Mesendoderm (in vitro differentiated cells): Measurements from ENCODE around the gene SHISA9.

ENCODE experiments used
- DNase-seq: peaks from one replicate; pipeline ENCODE4 v3.0.0; 2013
- H2AK5ac ChIP-seq: 2 replicates; pipeline ENCODE4 v1.6.1; 2013; ENCODE audit warnings: low read length, inconsistent platforms
- H2BK120ac ChIP-seq: 2 replicates; pipeline ENCODE4 v1.6.1; 2013; ENCODE audit warnings: low read depth, mild to moderate bottlenecking, low read length, moderate library complexity, mixed read lengths
- H2BK15ac ChIP-seq: replicated peaks from 2 replicates; pipeline ENCODE4 v1.6.1; 2013; ENCODE audit warnings: low read depth, mild to moderate bottlenecking, moderate library complexity
- H2BK5ac ChIP-seq: 2 replicates; pipeline ENCODE4 v1.6.1; 2013; ENCODE audit warnings: low read length, inconsistent platforms
- H3K18ac ChIP-seq: 2 replicates; pipeline ENCODE4 v1.6.1; 2013; ENCODE audit warnings: mild to moderate bottlenecking, low read length, mixed read lengths
- H3K23ac ChIP-seq: one replicate; pipeline ENCODE4 v1.6.1; 2013; ENCODE audit warnings: low read length
- H3K27ac ChIP-seq: 2 replicates; pipeline ENCODE4 v1.5.1; 2013; ENCODE audit warnings: low read depth, mild to moderate bottlenecking, inconsistent platforms, low read length, moderate library complexity
- H3K27me3 ChIP-seq: 2 replicates; pipeline ENCODE4 v1.6.1; 2013; ENCODE audit warnings: low read length, control low read depth, mild to moderate bottlenecking, inconsistent platforms; ENCODE audit not compliant: insufficient read depth, poor library complexity
- H3K36me3 ChIP-seq: 2 replicates; pipeline ENCODE4 v1.6.1; 2013; ENCODE audit warnings: low read length, inconsistent platforms; ENCODE audit not compliant: control insufficient read depth, insufficient read depth
- H3K4ac ChIP-seq: one replicate; pipeline ENCODE4 v1.6.1; 2013; ENCODE audit warnings: low read depth, mild to moderate bottlenecking, low read length, moderate library complexity
- H3K4me1 ChIP-seq: 2 replicates; pipeline ENCODE4 v1.6.1; 2013; ENCODE audit warnings: low read depth, low read length, inconsistent platforms; ENCODE audit not compliant: control insufficient read depth
- H3K4me2 ChIP-seq: 2 replicates; pipeline ENCODE4 v1.6.1; 2013; ENCODE audit warnings: low read length
- H3K4me3 ChIP-seq: 2 replicates; pipeline ENCODE4 v1.5.1; 2013; ENCODE audit warnings: mild to moderate bottlenecking, low read length
- H3K56ac ChIP-seq: one replicate; pipeline ENCODE4 v1.6.1; 2013; ENCODE audit warnings: low read length
- H3K79me1 ChIP-seq: 2 replicates; pipeline ENCODE4 v1.6.1; 2013; ENCODE audit warnings: low read length, inconsistent platforms
- H3K79me2 ChIP-seq: 2 replicates; pipeline ENCODE4 v1.6.1; 2013; ENCODE audit warnings: mild to moderate bottlenecking, low read length; ENCODE audit not compliant: control insufficient read depth, insufficient read depth
- H3K9ac ChIP-seq: 2 replicates; pipeline ENCODE4 v1.6.1; 2013; ENCODE audit warnings: low read length, inconsistent platforms
- H4K5ac ChIP-seq: one replicate; pipeline ENCODE4 v1.6.1; 2013; ENCODE audit warnings: low read length
- H4K8ac ChIP-seq: one replicate; pipeline ENCODE4 v1.6.1; 2013; ENCODE audit warnings: low read depth, mild to moderate bottlenecking, control low read depth, low read length, moderate library complexity
- WGBS: extraction: QIAGEN DNeasy Blood & Tissue Kit; methylation state at CpG from one replicate; pipeline ENCODE4 v1.1.7; 2013; ENCODE audit warnings: low lambda C conversion rate, missing lambda C conversion rate; ENCODE audit not compliant: insufficient coverage; ENCODE audit errors: extremely low coverage; 5-methylcytosine and 5-hydroxymethylcytosine counted together

Gene SHISA9

GRCh38 chr16:12941896-12942295 lies 40.5 kb downstream of the SHISA9 start:
- Histone ChIP-seq H2BK120ac (no peak overlapping the region), H3K27me3 (no peaks in the 10 kb centered on the region), H3K4ac (no peak overlapping the region), H3K79me2 (peaks cover 10% of the 10 kb centered on the region), H4K5ac (no peak overlapping the region), H2BK5ac (no peak overlapping the region), H3K4me2 (no peak overlapping the region), H3K56ac (no peak overlapping the region), H3K4me3 (no peak overlapping the region), H2AK5ac (no peak overlapping the region), H4K8ac (no peak overlapping the region), H3K27ac (no peak overlapping the region), H3K4me1 (no peaks in the 10 kb centered on the region), H3K36me3 (no peaks in the 10 kb centered on the region), H3K18ac (no peak overlapping the region), H3K23ac (no peak overlapping the region), H3K9ac (no peak overlapping the region), H3K79me1 (peaks cover 19% of the 10 kb centered on the region), H2BK15ac (no peak overlapping the region)
- no peak for DNase-seq
- WGBS: no CpG with 5 or more reads among the region's 3 CpGs

DNA sequence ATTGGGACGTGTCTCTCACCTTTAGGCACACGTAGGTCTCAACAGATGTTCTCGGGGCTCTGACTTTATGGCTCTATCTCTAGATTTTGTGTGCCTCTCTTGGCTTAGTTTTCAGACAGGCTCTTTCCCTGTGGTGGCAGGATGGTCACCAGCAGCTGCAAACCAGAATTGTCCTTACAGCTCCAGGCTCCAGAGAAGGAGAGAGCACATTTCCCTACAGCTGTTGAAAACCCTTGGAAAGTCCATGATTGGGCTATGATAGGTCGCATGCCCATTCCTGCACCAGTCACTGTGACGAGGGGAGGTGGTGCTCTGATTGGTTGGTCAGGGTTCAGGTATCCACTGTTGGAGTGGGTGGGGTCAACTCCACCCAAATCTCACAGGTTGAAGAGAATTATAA lies 41.5 kb downstream of the SHISA9 start:
- no peak overlapping the region for H3K27ac ChIP-seq
- H3K36me3 ChIP-seq: no peaks in the 10 kb centered on the region
- no peaks in the 10 kb centered on the region for H3K4me1 ChIP-seq
- H2AK5ac ChIP-seq: no peak overlapping the region
- WGBS: no CpG with 5 or more reads among the region's 5 CpGs
- H3K79me2 ChIP-seq: peaks cover 10% of the 10 kb centered on the region
- no peak overlapping the region for H3K4ac ChIP-seq
- no peak overlapping the region for H2BK5ac ChIP-seq
- H3K23ac ChIP-seq: no peak overlapping the region
- no peak overlapping the region for H3K18ac ChIP-seq
- H2BK15ac ChIP-seq: no peak overlapping the region
- H2BK120ac ChIP-seq: no peak overlapping the region
- no peak overlapping the region for H4K5ac ChIP-seq
- H4K8ac ChIP-seq: no peak overlapping the region
- no peak overlapping the region for H3K9ac ChIP-seq
- H3K79me1 ChIP-seq: peaks cover 18% of the 10 kb centered on the region
- H3K4me3 ChIP-seq: no peak overlapping the region
- H3K27me3 ChIP-seq: no peaks in the 10 kb centered on the region
- DNase-seq: no peak
- no peak overlapping the region for H3K56ac ChIP-seq
- no peak overlapping the region for H3K4me2 ChIP-seq

GRCh38 chr16:12944300-12944699 lies 42.9 kb downstream of the SHISA9 start:
- Histone ChIP-seq H3K4ac (no peak overlapping the region), H3K27me3 (no peaks in the 10 kb centered on the region), H3K18ac (no peak overlapping the region), H2AK5ac (no peak overlapping the region), H3K9ac (no peak overlapping the region), H3K56ac (no peak overlapping the region), H3K23ac (no peak overlapping the region), H3K4me2 (no peak overlapping the region), H3K79me1 (peaks cover 20% of the 10 kb centered on the region), H2BK5ac (no peak overlapping the region), H3K36me3 (no peaks in the 10 kb centered on the region), H3K79me2 (peaks cover 10% of the 10 kb centered on the region), H3K4me3 (no peak overlapping the region), H3K4me1 (no peaks in the 10 kb centered on the region), H2BK120ac (no peak overlapping the region), H3K27ac (no peak overlapping the region), H4K8ac (no peak overlapping the region), H2BK15ac (no peak overlapping the region), H4K5ac (no peak overlapping the region)
- DNase-seq: no peak
- no CpG with 5 or more reads among the region's 3 CpGs for WGBS

DNA sequence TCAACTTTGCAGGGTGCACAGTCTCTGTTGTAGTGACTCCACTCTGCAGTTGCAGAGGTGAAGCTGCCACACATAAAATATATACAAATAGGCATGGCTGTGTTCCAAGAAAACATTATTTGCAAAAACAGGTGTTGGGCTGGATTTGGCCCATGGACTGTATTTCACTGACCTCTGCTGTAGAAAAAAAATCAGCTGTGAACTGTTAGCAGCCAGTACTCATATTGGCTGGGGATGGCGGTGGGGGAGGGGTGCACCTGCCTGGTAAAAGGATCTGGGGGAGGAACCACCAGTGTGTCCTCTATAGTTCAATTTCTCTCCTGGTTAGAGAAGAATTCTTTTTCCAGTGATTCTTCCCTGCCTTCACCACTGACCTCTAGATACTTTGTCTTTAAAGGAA lies 50.0 kb downstream of the SHISA9 start:
- Histone ChIP-seq H3K56ac (no peak overlapping the region), H2AK5ac (no peak overlapping the region), H3K4ac (no peak overlapping the region), H3K27me3 (no peaks in the 10 kb centered on the region), H2BK5ac (no peak overlapping the region), H3K4me2 (no peak overlapping the region), H3K36me3 (no peaks in the 10 kb centered on the region), H2BK120ac (no peak overlapping the region), H3K79me1 (peaks cover 21% of the 10 kb centered on the region), H2BK15ac (no peak overlapping the region), H4K5ac (no peak overlapping the region), H3K4me1 (peaks cover 5% of the 10 kb centered on the region), H3K23ac (no peak overlapping the region), H3K79me2 (peaks cover 4% of the 10 kb centered on the region), H3K27ac (no peak overlapping the region), H3K4me3 (no peak overlapping the region), H3K18ac (no peak overlapping the region), H3K9ac (no peak overlapping the region), H4K8ac (no peak overlapping the region)
- WGBS: no CpG with 5 or more reads among the region's 1 CpG
- no peak for DNase-seq

- Histone ChIP-seq H3K79me2 (peaks cover 3% of the 10 kb centered on the region), H2BK120ac (no peak overlapping the region), H2BK15ac (no peak overlapping the region), H3K4me1 (peaks cover 5% of the 10 kb centered on the region), H3K4me3 (no peak overlapping the region), H3K27ac (no peak overlapping the region), H4K8ac (no peak overlapping the region), H3K79me1 (peaks cover 16% of the 10 kb centered on the region), H3K56ac (peak overlapping the region; percentile 42), H4K5ac (no peak overlapping the region), H3K9ac (no peak overlapping the region), H3K4me2 (no peak overlapping the region), H3K4ac (no peak overlapping the region), H3K18ac (no peak overlapping the region), H3K27me3 (no peaks in the 10 kb centered on the region), H3K36me3 (no peaks in the 10 kb centered on the region), H3K23ac (no peak overlapping the region), H2BK5ac (no peak overlapping the region), H2AK5ac (no peak overlapping the region)
- DNase-seq: no peak
- no CpG with 5 or more reads among the region's 4 CpGs for WGBS
Observed at GRCh38 chr16:12951976-12952375, 50.6 kb downstream of the SHISA9 start.

DNA sequence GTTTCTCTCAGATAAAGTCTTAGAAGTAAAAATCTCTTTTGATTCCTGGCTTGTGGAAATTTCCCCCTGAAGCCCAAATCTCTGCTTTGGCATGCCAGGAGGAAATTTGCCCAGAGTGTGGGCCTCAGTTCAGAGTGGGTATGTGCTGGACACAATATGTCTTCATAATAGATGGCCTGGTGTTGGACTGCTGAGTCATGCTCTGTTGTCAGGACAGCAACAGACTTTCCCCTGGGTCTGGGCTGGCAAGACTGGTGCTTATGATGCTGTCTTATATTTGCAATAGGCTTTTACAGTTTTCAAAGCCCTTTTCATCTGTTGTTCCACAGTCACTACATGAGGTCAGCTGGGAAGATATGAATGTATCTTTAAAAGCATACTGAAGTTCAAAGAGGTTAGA lies 57.0 kb downstream of the SHISA9 start:
- no peak for DNase-seq
- Histone ChIP-seq H3K18ac (no peak overlapping the region), H2BK5ac (no peak overlapping the region), H3K4me3 (no peak overlapping the region), H3K4ac (no peak overlapping the region), H4K8ac (no peak overlapping the region), H3K56ac (no peak overlapping the region), H3K4me2 (no peak overlapping the region), H3K27ac (no peak overlapping the region), H3K36me3 (no peaks in the 10 kb centered on the region), H3K4me1 (peaks cover 2% of the 10 kb centered on the region), H3K9ac (no peak overlapping the region), H3K23ac (no peak overlapping the region), H3K27me3 (no peaks in the 10 kb centered on the region), H2AK5ac (no peak overlapping the region), H2BK15ac (no peak overlapping the region), H3K79me2 (peaks cover 8% of the 10 kb centered on the region), H4K5ac (no peak overlapping the region), H2BK120ac (no peak overlapping the region), H3K79me1 (peaks cover 15% of the 10 kb centered on the region)
